ENCODE measurements around the gene CLSTN3.
"Not testable (repeated sequence)": the region's sequence is repeated elsewhere in the genome, so short reads cannot be mapped to it uniquely, and the experiment has no call there.

The CLSTN3 gene

DNA sequence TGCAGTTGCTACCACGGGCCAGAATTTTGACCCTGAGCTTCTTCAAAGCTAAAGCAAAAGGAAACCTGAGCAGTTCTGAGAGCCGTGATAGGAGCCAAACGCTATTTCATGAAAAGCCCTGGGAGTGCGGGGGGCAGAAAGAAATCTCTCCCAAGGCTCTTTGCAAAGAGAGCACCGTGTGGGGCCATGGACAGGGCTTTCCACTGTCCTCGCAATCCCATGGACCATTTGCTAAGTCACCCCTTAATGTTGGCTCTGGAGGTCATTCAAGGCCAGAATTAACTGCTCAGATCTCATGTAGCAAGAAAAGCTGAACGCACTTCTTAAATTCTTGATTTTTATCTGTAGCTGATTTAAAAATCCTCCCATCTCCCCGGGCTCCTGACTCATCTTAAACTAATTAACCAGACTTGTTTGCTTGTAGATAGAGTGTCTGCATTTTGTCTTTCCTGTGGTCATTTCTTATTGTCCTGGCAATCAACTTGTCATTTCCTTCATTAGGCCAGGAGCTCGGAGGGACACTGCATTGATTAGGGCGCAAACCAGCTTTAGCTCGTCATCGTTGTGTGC, 24.8 kb downstream of the CLSTN3 start:
- DNase-seq, result no peak

DNA sequence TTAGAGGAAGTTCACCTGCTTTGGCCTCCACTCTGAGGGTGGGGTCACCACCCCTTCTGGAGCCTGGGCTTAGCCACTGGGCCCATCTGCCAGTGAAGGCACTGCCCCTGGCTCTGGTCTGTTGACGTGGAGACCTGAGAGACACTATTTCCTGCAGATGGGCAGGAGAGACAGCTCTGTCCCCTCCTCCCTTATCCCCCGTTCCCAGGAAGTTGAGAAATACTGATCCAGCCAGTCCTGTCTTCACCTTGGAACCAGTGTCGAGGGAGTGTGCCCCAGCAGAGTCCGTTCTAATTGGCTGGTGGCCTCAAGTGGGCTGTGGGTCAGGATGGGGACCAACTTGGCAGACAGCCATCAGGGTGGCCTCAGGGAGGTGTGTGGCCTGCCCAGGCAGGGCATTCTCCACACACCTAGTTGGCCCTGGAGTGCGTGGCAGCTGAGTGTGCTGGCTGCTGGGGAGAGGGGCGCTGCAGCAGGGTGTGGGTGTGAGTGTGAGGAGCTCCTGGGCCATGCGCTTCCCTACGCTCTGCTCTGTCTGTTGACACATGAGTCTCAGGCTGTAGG, 25.4 kb downstream of the CLSTN3 start:
- no peak for DNase-seq

DNA sequence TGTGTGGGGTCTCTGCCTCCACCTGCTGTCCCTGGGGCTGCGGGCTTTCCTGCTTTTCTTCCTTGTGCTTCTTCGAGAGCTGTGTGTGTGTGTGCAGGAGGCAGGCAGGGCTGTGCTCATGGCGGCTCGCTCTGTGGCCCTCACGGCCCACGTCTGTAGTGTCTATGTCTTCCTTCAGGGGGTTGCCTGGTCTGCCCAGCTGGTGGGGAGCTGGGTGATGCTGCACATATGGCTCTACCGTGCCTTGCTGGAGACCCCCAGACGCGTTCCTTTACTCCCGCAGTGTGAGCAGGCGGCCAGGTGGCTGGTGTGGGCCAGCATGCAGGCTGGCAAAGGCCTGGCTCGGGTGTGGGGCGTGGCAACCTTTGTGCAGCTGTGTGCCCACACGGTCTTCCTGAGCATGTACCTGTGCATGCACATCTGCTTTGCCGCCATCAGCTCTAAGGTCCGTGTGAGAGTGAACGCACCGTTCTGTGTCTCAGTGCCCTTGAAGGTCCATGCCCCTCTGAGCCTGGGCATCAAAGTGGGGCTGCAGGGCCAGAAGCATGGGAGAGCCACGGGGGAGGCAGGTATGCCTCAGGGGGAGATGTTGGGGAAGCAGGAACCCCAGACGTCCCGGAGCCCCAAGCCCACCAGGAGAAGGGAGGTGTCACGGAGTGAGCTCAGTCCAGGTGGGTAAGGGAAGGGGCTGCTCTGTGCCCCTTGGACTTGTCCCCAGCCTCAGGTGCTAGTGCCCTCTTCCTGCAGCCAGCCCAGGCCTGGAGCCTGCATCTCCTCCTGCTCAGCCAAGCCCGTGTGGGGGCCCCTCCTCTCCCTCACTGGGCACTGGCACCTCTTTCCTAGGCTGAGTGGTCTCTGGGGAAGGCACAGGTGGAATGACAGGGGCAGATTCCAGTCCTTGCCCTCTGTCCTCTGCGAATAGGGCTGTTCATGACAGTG, 26.4 kb downstream of the CLSTN3 start:
- no peak for DNase-seq

DNA sequence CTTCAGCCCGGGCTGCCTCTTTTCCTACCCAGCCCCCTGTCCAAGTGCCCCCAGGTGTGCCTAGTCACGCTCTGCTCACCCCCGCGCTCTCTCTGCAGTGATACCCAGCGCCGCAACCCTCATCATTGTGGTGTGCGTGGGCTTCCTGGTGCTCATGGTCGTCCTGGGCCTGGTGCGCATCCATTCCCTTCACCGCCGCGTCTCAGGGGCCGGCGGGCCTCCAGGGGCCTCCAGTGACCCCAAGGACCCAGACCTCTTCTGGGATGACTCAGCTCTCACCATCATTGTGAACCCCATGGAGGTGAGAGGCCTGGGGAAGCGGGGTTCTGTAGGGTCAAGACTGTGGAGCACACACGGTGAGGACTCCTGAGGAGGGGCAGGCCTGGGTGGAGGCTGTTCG, 27.2 kb downstream of the CLSTN3 start:
- no peak for DNase-seq

DNA sequence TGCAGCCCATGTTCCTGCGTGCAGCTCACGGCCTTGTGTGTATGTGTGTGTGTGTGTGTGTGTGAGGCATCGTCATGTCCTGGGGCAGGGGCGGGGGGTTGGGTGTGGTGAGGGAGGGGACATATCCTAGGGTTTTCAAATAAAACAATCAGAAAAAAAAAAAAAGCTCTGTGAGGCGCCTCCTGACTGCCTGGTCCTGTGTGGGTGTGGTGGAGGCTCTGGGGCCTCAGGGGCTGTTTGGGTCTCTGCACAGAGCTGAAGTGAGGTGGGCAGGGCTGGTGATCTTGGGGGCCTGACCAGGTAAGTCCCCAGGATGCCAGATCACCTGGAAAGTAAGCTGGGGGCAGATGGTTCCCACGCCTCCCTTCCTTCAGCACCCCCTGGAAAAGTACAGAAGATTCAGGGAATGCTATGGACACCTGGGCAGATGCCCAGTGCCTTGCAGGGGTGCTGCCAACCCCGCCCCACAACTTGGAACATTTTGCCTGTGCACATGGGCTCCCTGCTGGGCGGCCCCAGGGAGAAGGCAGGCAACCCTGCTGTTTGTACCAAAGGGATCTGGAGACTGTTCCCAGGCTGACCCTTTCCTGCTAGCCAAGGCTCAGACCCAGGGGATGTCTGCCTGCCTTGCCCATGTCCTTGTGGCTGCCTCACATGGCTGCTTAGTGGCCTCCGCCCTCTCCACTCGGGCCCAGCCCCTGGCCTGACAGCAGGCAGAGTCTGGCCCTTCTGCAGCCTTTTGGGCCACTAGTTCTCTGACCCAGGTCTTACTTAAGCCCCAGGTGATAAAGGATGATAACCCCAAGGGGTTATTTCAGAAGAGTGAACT, 28.8 kb downstream of the CLSTN3 start:
- no peak for DNase-seq

DNA sequence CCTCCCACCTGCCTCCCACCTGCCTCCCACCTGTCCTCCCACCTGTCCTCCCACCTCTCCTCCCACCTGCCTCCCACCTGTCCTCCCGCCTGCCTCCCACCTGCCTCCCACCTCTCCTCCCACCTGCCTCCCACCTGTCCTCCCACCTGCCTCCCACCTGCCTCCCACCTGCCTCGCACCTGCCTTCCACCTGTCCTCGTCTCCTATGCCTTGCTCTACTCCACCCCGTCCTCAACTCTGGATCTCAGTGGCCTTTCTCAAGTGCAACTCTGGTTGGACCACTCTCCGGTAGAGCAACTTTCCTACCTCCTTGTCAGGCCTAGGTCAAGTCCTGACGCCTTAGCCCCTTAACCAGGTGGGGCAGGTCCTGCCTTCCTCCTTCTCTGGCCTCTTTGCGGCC, 30.0 kb downstream of the CLSTN3 start:
- no peak for DNase-seq

DNA sequence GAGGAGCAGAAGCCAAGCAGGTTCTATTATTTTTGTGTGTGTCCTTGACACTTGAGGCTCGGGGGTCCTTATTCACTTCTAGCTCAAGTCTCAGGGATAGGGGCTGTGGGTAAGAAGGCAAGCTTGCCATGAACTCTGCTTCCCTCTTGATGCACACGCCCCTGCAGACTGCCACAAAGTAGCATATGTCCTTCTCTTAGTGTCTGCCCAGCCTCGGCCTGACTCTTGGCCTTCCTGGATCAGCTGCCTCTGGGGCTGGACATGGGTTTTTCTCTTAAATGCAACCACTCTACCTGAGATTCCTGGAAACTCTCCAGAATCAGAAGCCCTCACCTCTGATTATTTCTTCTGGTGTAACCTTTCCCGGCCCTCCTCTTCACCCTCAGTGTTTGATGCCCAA, 31.2 kb downstream of the CLSTN3 start:
- no peak for DNase-seq

DNA sequence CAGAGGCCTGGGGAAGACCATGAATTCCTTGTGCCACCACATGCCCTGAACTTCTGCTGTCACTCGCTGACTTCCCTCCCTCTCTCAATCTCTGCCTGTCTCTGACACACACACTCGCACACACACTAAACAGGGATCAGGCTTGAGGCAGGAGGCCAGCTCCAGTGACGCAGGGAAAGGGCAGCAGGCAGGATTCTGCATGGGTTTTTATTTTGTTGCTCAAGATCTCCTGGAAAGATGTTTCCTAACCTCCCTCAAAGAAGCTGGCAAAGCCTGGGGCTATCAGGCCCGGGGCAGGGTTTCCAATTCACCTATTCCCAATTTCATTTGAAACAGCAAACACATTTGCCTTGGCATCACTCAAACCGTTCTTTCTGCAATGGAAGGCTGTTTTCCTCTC, 31.6 kb downstream of the CLSTN3 start:
- no peak for DNase-seq

DNA sequence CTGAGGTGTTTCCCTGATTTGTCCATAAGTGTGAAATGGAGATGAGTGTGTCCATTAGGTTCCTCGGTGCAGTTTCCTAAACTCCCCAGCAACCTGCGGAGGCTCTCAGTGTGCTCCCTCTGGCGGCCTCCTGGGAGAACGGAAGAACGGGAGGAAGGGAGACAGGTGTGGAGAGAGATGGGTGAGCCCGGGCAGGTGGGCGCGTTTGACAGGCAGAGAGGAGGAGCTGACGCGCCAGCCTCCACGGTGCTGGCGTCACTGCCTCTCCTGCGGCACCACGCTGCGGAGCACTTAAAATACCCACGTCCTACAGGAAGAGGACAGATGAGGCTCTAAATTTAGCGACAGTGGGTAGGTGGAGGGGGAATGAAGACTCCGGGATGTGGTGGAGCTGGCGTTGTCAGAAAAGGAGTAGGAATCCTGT, 32.5 kb downstream of the CLSTN3 start:
- no peak for DNase-seq

DNA sequence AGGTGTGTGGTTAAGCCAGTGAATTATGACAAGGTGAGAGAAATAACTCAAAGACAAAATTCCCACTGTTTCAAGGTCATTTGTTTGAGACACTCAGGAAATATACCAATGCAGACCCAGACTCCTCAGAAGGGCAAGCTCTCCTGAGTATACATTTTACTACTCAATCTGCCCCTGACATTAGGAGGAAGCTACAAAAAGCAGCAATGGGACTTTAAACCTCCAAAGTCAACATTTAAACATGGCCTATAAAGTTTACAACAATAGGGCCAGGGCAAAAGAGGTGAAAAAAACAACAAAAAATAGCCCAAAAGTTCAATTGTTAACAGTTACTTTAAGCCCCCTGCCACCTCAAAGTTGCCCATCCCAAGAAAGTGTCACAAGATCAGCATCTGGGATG, 39.8 kb downstream of the CLSTN3 start:
- DNase-seq, result no peak

DNA sequence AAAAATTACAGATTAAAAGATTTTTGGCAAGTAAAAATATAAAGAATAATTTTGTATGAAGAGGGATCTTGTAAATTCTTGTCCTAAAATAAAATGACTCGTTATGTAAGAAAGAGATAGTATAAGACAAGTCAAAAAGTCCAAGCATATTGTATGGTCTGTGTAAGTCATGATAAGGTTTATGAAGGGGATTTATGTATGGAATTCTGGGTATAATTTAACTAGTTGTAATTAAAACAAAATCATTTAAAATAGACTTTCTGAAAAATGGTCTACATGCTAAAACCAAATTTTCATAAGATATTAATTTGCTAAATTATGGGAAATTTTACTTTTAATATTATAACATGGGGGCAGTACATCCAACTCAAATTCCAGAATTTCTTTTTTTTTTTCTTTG, 41.7 kb downstream of the CLSTN3 start:
- no peak for DNase-seq

DNA sequence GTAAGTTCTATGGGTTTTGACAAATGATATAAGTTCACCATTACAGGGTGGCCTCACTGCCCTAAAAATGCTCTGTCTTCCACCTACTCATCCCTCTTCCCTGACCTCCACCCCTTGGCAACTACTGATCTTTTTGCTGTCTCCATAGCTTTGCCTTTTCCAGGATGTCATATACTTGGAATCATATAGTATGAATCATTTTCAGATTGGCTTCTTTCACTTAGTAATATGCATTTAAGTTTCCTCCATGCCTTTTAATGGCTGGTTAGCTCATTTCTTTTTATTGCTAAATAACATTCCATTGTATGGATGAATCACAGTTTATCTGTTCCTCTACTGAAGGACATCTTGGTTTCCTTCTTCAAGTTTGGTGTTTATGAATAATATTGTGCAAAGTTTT, 45.3 kb downstream of the CLSTN3 start:
- peak; percentile 60 for DNase-seq

DNA sequence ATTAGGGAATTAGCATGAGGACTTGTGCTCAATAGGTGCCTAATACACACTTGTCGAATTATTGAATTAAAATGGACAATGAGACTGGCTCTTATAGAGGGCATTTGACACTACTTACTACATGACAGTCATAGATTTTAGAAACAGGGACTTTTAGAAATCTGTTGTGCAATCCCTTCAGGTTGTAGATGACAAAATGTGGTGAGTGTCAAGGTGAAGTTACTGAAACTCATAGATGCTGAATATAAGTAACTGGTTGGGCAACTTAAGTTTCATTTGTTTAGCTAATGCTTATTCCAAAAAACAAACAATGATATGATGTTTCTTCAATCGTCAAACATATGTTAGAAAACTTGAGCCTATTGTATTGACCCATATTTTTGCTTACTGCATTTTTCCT, 46.4 kb downstream of the CLSTN3 start:
- DNase-seq, result no peak

DNA sequence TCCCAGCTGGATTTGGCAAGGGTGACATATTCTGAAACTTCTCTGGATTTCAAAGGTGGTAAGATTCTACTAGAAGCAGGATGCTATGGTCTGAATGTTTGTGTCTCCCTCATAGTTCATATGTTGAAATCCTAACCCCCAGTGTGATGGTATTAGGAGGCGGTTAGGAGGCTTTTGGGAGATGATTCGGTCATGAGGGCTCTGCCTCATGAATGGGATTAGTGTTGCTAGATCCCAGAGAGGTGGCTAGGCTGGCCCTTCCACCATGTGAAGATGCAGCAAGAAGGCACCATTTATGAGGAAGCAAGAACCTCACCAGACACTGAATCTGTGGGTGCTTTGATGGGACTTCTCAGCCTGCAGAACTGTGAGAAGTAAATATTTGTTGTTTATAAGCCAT, 48.3 kb downstream of the CLSTN3 start:
- no peak for DNase-seq

DNA sequence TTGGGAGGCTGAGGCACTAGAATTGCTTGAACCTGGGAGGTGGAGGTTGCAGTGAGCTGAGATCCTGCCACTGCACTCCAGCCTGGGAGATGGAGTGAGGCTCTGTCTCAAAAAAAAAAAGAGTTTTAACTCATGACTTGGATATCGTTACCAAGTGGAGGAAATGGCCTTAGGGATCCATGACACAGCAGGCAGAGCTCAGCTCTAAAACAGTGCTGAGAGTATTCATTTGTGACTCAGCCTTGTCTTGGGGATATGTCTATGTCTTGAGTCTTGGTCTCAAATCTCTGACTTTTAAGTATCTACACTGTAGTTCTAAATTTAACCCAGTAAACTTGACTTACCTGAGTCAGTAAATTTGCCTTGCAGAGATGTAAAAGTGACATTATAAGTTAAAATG, 50.5 kb downstream of the CLSTN3 start:
- no peak for DNase-seq

DNA sequence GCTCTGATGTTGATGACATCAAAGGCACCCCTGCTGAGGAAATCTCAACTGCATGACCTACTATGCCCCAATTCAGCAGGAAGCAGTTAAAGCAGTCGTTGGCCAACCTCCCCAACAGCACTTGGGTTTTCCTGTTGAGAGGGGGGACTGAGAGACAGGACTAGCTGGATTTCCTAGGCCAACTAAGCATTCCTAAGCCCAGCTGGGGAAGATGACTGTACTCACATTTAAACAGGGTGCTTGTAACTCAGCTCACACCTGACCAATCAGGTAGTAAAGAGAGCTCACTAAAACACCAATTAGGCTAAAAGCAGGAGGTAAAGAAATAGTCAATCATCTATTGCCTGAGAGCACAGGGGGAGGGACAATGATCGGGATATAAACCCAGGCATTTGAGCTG, 55.9 kb downstream of the CLSTN3 start:
- DNase-seq, result not testable (repeated sequence)

DNA sequence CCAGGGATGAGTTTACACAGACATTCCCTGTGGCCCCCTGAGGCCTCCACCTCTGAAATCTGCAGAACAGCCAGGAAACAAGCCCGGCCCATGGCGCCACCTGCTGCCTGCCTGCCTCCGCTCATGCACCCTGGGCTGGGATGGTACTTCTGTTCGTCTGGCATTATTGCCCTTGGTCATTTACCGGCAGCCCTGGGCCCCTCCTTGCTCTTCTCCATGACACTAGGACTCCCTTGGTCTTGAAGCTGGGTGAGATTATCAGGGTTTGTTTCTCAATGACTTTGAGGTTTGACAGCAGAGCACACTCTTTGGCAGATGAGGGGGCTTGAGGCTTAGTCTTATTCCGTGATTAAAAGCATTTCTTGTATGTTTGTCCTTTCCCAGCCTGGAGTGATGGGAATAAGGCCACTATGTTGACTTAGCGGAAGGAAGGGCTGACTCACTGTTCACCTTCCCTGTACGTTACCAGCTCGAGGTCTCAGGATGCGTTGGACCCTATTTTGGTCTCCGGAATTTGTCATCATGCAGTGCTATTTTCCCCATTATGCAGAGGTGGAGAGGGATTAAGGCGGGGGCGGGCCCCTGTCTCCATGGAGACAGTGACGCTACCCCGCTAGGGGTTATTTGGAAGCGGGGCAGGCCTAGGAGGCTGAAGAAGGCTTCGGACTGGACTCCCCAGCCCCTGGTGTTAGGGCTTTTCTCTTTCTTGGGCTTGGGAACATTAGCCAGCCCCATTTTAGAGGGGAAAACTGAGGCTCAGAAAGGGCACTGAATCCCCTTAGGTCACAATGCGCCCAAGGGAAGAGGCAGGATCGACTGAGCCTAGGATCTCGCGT, 58.6 kb downstream of the CLSTN3 start:
- peak; percentile 61 for DNase-seq

DNA sequence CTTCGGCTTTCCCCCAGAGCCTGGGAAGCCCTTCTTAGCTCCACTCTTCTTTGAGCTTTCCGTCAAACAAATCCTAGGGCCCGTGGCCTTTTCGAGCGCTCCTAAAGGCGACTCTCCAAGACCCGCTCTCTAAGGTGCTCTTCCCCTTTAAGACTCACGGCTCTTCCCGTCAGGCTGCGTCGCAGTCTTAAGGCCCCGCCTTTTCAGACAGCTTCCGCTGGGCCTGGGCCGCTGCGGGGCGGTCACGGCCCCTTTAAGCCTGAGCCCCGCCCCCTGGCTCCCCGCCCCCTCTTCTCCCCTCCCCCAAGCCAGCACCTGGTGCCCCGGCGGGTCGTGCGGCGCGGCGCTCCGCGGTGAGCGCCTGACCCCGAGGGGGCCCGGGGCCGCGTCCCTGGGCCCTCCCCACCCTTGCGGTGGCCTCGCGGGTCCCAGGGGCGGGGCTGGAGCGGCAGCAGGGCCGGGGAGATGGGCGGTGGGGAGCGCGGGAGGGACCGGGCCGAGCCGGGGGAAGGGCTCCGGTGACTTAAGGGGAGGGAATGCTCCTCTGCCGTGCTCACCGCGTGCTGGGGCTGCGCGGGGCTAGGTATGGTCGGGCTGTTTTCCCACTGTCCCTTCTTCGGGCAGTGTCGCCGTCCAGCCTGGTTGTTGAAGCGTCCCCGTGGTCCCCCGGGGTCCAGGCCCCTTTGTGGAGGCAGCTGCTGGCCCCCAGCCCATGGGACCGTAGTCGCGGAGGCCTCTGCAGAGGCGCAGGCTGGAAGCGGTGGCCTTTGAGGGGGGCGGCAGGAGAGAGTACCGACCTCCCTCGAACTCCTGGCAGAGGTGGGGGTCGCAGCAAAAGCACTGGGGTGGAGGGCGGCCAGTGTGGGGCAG, 59.5 kb downstream of the CLSTN3 start, which contains the start of gene PEX5:
TSS of gene PEX5 (plus strand) at position 289 of the 870 bp plus-strand sequence. CDS start 692 bp downstream, outside the sequence.
- DNase-seq, result peak; percentile 92

DNA sequence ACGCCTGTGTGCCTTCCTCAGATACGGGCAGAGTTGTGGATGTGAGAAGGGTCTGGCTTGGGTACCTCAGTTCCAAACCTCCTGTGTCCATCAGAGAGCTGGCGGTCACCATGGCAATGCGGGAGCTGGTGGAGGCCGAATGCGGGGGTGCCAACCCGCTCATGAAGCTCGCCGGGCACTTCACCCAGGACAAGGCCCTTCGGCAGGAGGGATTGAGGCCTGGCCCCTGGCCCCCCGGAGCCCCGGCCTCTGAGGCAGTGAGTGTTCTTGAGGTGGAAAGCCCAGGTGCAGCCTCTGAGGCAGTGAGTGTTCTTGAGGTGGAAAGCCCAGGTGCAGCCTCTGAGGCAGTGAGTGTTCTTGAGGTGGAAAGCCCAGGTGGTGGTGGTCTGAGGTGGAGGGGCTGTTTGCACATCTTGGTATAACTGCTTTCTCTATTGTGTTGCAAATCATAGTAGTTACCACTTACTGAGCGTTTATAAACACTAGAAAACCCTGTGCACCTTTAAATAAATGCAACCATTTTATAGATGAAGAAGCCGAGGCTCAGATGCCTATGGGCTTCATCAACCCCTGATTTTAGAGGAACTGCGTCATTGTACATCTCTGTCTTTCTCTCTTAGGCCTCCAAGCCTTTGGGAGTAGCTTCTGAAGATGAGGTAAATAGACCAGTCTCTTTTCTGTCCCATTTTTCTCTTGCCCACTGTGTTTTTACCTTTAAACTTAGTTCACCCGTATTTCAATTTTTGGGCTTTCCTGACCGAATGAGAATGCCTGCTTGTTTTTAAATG, 60.3 kb downstream of the CLSTN3 start:
- no peak for DNase-seq

DNA sequence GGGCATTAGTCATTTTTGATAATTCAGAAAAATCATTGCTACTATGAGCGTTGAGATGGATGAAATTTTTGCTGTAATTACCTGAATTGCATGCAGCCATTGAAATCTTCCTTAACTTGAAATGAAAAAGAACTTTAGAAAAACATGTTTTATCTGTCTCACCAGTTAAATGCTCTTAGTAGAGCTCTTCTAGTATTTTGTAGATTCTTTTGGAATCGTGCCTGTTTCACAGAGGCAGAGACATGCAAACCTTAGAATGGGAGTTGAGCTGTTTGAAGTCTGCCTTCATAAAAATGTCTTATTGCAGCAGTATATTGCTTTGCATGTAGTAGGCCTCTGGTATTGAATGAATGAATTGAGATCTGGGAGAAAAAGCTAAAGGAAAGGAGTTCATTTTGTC, 63.5 kb downstream of the CLSTN3 start:
- DNase-seq, result no peak

Data from fibroblast of upper back skin (primary cell).